Ascending aorta (tissue), 2 donors: ENCODE data around the gene GRIK3. TPM values are rescaled to one million over a fixed set of nuclear protein-coding genes. Genes with fewer than 3 reads are reported as not detected.

Experiments
- DNase-seq, 2 donors: peaks; one replicate each; pipeline ENCODE4 v3.0.0-alpha.2; 2019; ENCODE audit warnings: low spot score in 2 of 2
- H3K27ac ChIP-seq, 2 donors: fragments of 200-600 bp; sonication (generic); one replicate each; pipeline ENCODE4 v1.5.1; 2016 to 2017; ENCODE audit warnings: mild to moderate bottlenecking in 1 of 2
- H3K27me3 ChIP-seq: fragments of 200-600 bp; sonication (generic); one replicate; pipeline ENCODE4 v1.5.1; 2017
- H3K36me3 ChIP-seq, 2 donors: fragments of 200-600 bp; sonication (generic); one replicate each; pipeline ENCODE4 v1.5.1; 2016
- H3K4me1 ChIP-seq, 2 donors: fragments of 200-600 bp; sonication (generic); one replicate each; pipeline ENCODE4 v1.5.1; 2016 to 2017; ENCODE audit warnings: mild to moderate bottlenecking in 1 of 2
- H3K4me3 ChIP-seq, 2 donors: fragments of 200-600 bp; sonication (generic); one replicate each; pipeline ENCODE4 v1.5.1; 2016 to 2017; ENCODE audit warnings: mild to moderate bottlenecking in 1 of 2
- H3K9me3 ChIP-seq, 2 donors: fragments of 200-600 bp; sonication (generic); one replicate each; pipeline ENCODE4 v1.5.1; 2016
- intact Hi-C: fragments of 100-400 bp; cut with DNase I; formaldehyde crosslinking; loops from one replicate; pipeline ENCODE4 v1.15.1; 2023
- total RNA-seq: library from RNA; depleted of rRNA; stranded (reverse); fragments of >200 nt; gene quantifications from one replicate; pipeline ENCODE4 v1.1.0, GENCODE V29; 2016
- TF ChIP-seq, protein P1 (sequence below), 3 experiments: fragments of 200-600 bp in 2 of 3; fragments of 450-650 bp in 1 of 3; sonication (generic) in 2 of 3; IDR thresholded peaks; one replicate each; pipeline ENCODE4 v1.5.1; 2016 to 2019; ENCODE audit warnings: antibody characterized with exemption in 3 of 3, mild to moderate bottlenecking in 1 of 3, moderate library complexity in 1 of 3

Gene GRIK3
- total RNA-seq, 1 donor from 2014 or later = under 0.01 TPM

DNA sequence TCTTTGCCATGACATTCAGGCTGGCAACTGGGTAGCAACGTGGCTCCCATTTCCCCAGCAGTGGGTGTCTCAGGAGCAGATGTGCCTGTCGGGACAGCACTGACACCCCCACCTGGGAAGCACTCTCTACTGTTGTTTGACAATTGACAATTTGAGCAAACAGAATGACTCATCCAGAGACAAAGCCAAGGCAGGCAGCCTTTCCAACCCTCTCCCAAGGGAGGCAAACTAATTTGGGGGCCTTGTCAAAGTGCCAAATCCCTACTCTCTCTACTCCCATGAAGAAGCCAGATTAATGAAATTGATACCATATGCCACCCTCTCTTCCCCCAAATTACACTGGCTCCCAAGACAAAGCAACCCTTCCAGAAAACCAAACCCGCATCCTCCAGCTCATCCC, 65.6 kb downstream of the GRIK3 start:
- H3K36me3 ChIP-seq = no peaks in the 10 kb centered on the region
- no peak overlapping the region for H3K27ac ChIP-seq
- H3K9me3 ChIP-seq = no peaks in the 10 kb centered on the region
- no peak for DNase-seq
- no peaks in the 10 kb centered on the region for H3K27me3 ChIP-seq
- H3K4me3 ChIP-seq = no peak overlapping the region
- H3K4me1 ChIP-seq = no peaks in the 10 kb centered on the region
- intact Hi-C loops = no loop called here
- TF ChIP-seq, protein P1, sequence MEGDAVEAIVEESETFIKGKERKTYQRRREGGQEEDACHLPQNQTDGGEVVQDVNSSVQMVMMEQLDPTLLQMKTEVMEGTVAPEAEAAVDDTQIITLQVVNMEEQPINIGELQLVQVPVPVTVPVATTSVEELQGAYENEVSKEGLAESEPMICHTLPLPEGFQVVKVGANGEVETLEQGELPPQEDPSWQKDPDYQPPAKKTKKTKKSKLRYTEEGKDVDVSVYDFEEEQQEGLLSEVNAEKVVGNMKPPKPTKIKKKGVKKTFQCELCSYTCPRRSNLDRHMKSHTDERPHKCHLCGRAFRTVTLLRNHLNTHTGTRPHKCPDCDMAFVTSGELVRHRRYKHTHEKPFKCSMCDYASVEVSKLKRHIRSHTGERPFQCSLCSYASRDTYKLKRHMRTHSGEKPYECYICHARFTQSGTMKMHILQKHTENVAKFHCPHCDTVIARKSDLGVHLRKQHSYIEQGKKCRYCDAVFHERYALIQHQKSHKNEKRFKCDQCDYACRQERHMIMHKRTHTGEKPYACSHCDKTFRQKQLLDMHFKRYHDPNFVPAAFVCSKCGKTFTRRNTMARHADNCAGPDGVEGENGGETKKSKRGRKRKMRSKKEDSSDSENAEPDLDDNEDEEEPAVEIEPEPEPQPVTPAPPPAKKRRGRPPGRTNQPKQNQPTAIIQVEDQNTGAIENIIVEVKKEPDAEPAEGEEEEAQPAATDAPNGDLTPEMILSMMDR (IDR thresholded peaks at IDR 0.05) = no peak

- no peak overlapping the region for H3K4me3 ChIP-seq
Observed at GRCh38 chr1:36966242-36966641, 68.1 kb downstream of the GRIK3 start.

GRCh38 chr1:36965275-36966159, 68.8 kb downstream of the GRIK3 start:
- TF ChIP-seq, protein P1 (IDR thresholded peaks at IDR 0.05) = no peak
- intact Hi-C loops = no loop called here
- Histone ChIP-seq H3K27me3 (no peaks in the 10 kb centered on the region), H3K9me3 (no peaks in the 10 kb centered on the region), H3K27ac (no peak overlapping the region), H3K4me1 (no peaks in the 10 kb centered on the region), H3K4me3 (no peak overlapping the region), H3K36me3 (no peaks in the 10 kb centered on the region)
- no peak for DNase-seq

More at GRCh38 chr1:36966242-36966641, 68.1 kb downstream of the GRIK3 start:
- no peaks in the 10 kb centered on the region for H3K27me3 ChIP-seq
- no peak overlapping the region for H3K27ac ChIP-seq
- H3K4me1 ChIP-seq = no peaks in the 10 kb centered on the region
- no peaks in the 10 kb centered on the region for H3K36me3 ChIP-seq
- TF ChIP-seq, protein P1 (IDR thresholded peaks at IDR 0.05) = no peak
- no peaks in the 10 kb centered on the region for H3K9me3 ChIP-seq
- intact Hi-C loops = no loop called here
- no peak for DNase-seq

DNA sequence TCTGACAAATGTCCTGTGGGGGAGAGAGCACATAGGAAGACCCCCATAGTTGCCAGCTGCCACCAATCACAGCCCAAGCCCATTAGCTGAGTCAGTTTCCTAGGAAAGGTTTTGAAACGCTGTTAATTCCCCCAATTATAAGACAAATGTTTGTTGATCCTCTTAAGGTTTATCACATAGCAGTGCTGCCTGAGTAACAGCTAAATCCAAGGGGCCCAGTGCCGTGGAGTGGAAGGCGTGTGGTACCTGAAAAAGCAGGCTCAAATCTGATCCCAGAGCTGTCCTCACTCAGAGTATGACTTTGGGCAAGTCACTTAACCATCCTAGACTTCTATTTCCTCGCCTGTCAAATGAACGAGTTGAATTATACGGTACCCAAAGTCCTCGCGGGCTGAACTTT, 69.5 kb downstream of the GRIK3 start:
- H3K27me3 ChIP-seq = no peaks in the 10 kb centered on the region
- TF ChIP-seq, protein P1 (IDR thresholded peaks at IDR 0.05) = no peak
- H3K36me3 ChIP-seq = no peaks in the 10 kb centered on the region

GRCh38 chr1:36963006-36963405, 71.3 kb downstream of the GRIK3 start:
- intact Hi-C loops = no loop called here
- H3K4me3 ChIP-seq = no peak overlapping the region
- H3K9me3 ChIP-seq = no peaks in the 10 kb centered on the region
- no peaks in the 10 kb centered on the region for H3K4me1 ChIP-seq
- no peaks in the 10 kb centered on the region for H3K27me3 ChIP-seq
- H3K36me3 ChIP-seq = no peaks in the 10 kb centered on the region
- no peak for DNase-seq
- TF ChIP-seq, protein P1 (IDR thresholded peaks at IDR 0.05) = no peak
- no peak overlapping the region for H3K27ac ChIP-seq

More for the DNA sequence above, 69.5 kb downstream of the GRIK3 start:
- H3K9me3 ChIP-seq = no peaks in the 10 kb centered on the region
- H3K4me1 ChIP-seq = no peaks in the 10 kb centered on the region
- intact Hi-C loops = no loop called here
- H3K4me3 ChIP-seq = no peak overlapping the region
- no peak for DNase-seq
- no peak overlapping the region for H3K27ac ChIP-seq
